Fibroblast of mammary gland (primary cell): ENCODE measurements around the gene CACNA1S.

ENCODE experiments used
- DNase-seq: peaks from one replicate; pipeline ENCODE4 v3.0.0-alpha.2; 2010; ENCODE audit warnings: low read depth
- H3K4me3 ChIP-seq: 2 replicates; pipeline ENCODE4 v1.5.1; 2011; ENCODE audit warnings: low read depth, mild to moderate bottlenecking, low read length, moderate library complexity; ENCODE audit not compliant: control insufficient read depth
- TF ChIP-seq, protein P1 (sequence below): conservative IDR thresholded peaks from 2 replicates; pipeline ENCODE4 v1.5.1; 2011; ENCODE audit warnings: low read depth, low read length, inconsistent platforms; ENCODE audit not compliant: control insufficient read depth, insufficient read depth

CACNA1S gene

DNA sequence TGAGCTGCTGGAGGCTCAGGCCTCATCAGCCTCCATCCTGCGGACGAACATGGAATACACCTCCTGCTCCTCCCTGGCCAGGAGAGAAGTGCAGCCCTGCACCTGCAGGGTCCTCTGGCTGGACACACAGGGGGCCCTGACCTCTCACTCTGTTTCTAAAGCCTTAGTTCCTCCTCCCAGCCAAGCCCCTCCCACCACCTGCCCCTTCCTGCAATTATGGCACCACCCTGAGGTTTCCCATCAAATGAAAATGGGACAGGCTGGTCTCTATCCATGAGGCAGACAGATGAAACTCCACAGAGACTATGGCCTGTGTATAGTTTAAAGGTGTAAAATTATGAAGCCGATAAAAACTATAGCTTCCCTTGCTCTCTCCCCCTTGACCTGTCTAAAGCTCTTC, 42.6 kb downstream of the CACNA1S start:
- no peak for DNase-seq
- TF ChIP-seq, protein P1, sequence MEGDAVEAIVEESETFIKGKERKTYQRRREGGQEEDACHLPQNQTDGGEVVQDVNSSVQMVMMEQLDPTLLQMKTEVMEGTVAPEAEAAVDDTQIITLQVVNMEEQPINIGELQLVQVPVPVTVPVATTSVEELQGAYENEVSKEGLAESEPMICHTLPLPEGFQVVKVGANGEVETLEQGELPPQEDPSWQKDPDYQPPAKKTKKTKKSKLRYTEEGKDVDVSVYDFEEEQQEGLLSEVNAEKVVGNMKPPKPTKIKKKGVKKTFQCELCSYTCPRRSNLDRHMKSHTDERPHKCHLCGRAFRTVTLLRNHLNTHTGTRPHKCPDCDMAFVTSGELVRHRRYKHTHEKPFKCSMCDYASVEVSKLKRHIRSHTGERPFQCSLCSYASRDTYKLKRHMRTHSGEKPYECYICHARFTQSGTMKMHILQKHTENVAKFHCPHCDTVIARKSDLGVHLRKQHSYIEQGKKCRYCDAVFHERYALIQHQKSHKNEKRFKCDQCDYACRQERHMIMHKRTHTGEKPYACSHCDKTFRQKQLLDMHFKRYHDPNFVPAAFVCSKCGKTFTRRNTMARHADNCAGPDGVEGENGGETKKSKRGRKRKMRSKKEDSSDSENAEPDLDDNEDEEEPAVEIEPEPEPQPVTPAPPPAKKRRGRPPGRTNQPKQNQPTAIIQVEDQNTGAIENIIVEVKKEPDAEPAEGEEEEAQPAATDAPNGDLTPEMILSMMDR, result no peak
- H3K4me3 ChIP-seq, result no peak overlapping the region

GRCh38 chr1:201068976-201069375, 43.2 kb downstream of the CACNA1S start:
- no peak overlapping the region for H3K4me3 ChIP-seq
- DNase-seq, result no peak
- TF ChIP-seq, protein P1, result no peak

- no peak overlapping the region for H3K4me3 ChIP-seq
- TF ChIP-seq, protein P1, result no peak
- DNase-seq, result no peak
Observed at GRCh38 chr1:201066986-201067385, 45.2 kb downstream of the CACNA1S start.

DNA sequence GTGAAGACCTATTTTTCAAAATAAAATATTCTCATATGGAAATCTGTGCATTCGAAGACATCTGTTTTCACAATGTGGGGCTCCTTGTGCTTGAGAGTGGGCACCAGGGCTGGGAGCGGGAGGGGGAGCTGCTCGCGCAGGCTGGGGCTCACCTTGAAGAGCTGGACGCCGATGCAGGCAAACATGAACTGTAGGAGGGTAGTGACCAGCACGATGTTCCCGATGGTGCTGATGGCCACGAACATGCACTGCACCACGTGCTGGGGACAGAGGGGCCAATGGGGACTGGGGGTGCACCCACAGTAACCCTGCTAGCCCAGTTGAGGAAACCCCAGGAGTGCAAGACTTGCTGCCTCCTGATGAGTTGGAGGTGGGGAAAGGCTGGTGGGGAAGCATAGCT, 46.5 kb downstream of the CACNA1S start:
- no peak overlapping the region for H3K4me3 ChIP-seq
- TF ChIP-seq, protein P1, result no peak
- DNase-seq, result no peak

DNA sequence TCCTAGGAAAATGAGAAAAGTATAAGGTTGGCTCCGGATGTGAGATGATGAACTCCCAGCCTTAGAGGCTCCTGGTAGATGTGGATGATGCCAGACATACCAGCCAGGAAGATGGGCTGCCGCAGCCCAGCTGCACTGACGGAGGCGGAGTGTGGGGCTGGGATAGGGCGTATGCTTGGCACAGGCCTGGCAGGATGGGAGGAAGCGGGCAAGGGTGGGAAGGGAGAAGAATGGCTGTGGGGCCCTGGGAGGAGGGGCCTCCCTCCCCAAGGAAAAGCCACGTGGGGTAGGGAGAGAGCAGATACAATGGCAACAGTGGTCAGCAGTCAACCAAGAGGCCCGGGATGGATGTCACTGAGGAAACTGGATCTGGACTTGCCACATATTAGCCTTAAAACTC, 47.4 kb downstream of the CACNA1S start:
- TF ChIP-seq, protein P1, result no peak
- DNase-seq, result no peak
- H3K4me3 ChIP-seq, result no peak overlapping the region

DNA sequence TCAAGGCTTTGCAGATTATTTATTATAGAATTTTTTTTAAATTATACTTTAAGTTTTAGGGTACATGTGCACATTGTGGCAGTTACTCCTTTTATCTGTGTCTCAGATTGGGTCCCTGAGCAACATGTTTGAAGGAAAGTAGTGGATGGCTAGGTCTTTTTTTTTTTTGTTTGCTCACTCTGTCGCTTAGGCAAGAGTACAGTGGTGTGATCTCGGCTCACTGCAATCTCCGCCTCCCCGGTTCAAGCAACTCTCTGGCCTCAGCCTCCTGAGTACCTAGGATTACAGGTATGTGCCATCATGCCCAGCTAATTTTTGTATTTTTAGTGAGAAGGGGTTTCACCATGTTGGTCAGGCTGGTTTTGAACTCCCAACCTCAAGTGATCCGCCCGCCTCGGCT, 49.1 kb downstream of the CACNA1S start:
- TF ChIP-seq, protein P1, result no peak
- no peak overlapping the region for H3K4me3 ChIP-seq
- no peak for DNase-seq

DNA sequence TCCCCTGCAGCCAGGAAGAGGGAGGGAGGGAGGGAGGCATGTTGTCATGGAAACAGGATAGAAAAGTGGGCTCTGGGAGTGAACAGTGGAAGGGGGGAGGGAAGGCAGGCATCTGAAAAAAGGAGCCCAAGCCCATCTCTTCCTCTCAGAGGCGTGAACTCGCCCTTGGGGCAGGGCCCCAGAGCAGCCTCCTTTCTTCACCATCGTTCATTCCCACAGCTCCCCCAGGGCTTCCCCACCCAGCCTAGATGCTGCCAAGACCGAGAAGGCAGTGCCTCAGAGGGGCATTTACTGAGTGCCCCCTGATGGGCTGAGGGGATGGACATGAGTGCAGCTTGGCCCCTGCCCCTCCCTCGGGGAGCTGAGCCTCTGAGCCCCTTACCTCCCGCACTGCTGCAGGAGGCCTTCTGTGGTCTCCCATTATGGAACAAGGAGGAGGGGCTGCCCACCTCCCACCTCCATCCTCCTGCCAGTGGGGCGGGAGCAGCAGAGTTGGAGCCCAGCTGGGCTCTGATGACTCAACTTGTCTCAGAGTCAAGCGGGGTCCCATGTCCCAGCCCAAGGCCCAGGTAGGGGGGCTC, 49.6 kb downstream of the CACNA1S start:
- DNase-seq, result no peak
- TF ChIP-seq, protein P1, result no peak
- no peak overlapping the region for H3K4me3 ChIP-seq
